ENCODE measurements around the gene NUDT16L1. TPM values are rescaled to one million over a fixed set of nuclear protein-coding genes. Genes with fewer than 3 reads are reported as not detected.

Gene NUDT16L1
- total and polyA plus RNA-seq, 9 of the 15 experiments (the other 6 are each of a cell fraction or from before 2014, with no cell fraction given): 1.4 to 37.6 (median 13.7) TPM

GRCh38 chr16:4734063-4734729 lies 40.8 kb downstream of the NUDT16L1 start, which contains the start of the genes ANKS3 and DNAAF8 (continued):
- no peak for TF ChIP-seq MYBL2 (IDR thresholded peaks at IDR 0.05; ENCODE audit: low read depth)
- no peak for TF ChIP-seq MYBL2 (CRISPR knock-in tag; IDR thresholded peaks at IDR 0.05; ENCODE audit: borderline replicate concordance)
- TF ChIP-seq TRIM25 (IDR thresholded peaks at IDR 0.05; ENCODE audit: borderline replicate concordance): no peak
- no peak for TF ChIP-seq NFIX (CRISPR knock-in tag; IDR thresholded peaks at IDR 0.05; ENCODE audit: low read depth)
- TF ChIP-seq COPS2 (conservative IDR thresholded peaks at IDR 0.05): no peak
- no peak for TF ChIP-seq SPI1 (IDR thresholded peaks at IDR 0.05; ENCODE audit: borderline replicate concordance, low read depth, low read length)
- no peak for TF ChIP-seq KAT2B (IDR thresholded peaks at IDR 0.05; ENCODE audit: low read depth, low read length)
- no peak for TF ChIP-seq TAF7 (tag; IDR thresholded peaks at IDR 0.05)
- TF ChIP-seq PTRF (tag; IDR thresholded peaks at IDR 0.05): no peak
- no peak for TF ChIP-seq HDAC3 (IDR thresholded peaks at IDR 0.05; ENCODE audit: borderline replicate concordance, partially characterized antibody)
- no peak for TF ChIP-seq DIDO1 (tag; IDR thresholded peaks at IDR 0.05; ENCODE audit: low read depth)
- TF ChIP-seq ZNF12 (CRISPR knock-in tag; IDR thresholded peaks at IDR 0.05): no peak
- no peak for TF ChIP-seq ZFPM2 (CRISPR knock-in tag; IDR thresholded peaks at IDR 0.05)
- TF ChIP-seq SMAD1 (IDR thresholded peaks at IDR 0.05; ENCODE audit: low read depth, low read length, partially characterized antibody): no peak
- TF ChIP-seq ZNF639 (CRISPR knock-in tag; conservative IDR thresholded peaks at IDR 0.05 in 1 of 2, IDR thresholded peaks at IDR 0.05 in 1 of 2): peak in 1 of 2 experiments; percentile 99; a peak in 2 of 4 replicates
- TF ChIP-seq ATF6 (CRISPR knock-in tag; IDR thresholded peaks at IDR 0.05): 0 out of 2 replicates have a peak, but pooled peaks have one; percentile 48
- 0 out of 2 replicates have a peak, but pooled peaks have one; percentile 45 for TF ChIP-seq SREBF1 (IDR thresholded peaks at IDR 0.05; ENCODE audit: borderline replicate concordance, low read depth, low read length)
- no peak for TF ChIP-seq CCAR2 (IDR thresholded peaks at IDR 0.05; ENCODE audit: low read depth, low read length)
- TF ChIP-seq CHCHD3 (CRISPR knock-in tag; IDR thresholded peaks at IDR 0.05): no peak
- TF ChIP-seq ZBTB49 (CRISPR knock-in tag; IDR thresholded peaks at IDR 0.05; ENCODE audit: borderline replicate concordance): no peak
